ENCODE data around the gene HDGFL2.

The HDGFL2 gene

DNA sequence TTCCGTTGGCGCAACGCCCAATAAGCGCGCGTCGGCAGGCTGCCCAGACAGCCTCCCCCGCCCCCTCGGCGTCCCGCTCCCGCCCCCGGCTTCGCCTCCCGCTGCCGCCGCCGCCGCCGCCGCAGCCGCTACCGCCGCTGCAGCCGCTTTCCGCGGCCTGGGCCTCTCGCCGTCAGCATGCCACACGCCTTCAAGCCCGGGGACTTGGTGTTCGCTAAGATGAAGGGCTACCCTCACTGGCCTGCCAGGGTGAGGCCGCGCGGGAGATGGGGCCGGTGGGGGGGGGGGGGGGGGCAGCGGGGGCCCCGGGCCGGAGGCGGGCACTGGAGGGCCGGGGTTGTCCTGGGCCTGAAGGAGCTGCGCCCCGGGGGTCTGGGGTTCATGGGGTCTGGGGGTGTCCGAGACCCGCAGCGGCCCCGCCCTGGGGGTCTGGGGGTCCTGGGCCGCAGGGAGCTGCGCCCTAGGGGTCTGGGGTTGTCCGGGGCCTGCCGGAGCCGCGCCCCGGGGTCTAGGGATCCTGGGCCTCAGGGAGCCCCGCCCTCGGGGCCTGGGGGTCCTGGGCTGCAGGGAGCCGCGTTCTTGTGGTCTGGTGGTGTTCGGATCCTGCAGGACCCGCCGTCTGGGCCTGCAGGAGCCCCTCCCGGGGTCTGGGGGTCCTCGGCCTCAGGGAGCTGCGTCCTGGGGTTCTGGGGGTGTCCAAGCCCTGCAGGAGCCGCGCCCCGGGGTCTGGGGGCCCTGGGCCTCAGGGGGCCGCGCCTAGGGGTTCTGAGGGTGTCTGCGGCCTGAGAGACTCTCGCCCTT lies at the start of gene HDGFL2:
Gene HDGFL2 (plus strand): TSS at position 124 of the 801 bp plus-strand sequence. CDS start 54 bp downstream, at position 178.
- H3K79me2 ChIP-seq (ENCODE audit: control insufficient read depth, low read length), result peaks cover 33% of the 10 kb centered on the region

DNA sequence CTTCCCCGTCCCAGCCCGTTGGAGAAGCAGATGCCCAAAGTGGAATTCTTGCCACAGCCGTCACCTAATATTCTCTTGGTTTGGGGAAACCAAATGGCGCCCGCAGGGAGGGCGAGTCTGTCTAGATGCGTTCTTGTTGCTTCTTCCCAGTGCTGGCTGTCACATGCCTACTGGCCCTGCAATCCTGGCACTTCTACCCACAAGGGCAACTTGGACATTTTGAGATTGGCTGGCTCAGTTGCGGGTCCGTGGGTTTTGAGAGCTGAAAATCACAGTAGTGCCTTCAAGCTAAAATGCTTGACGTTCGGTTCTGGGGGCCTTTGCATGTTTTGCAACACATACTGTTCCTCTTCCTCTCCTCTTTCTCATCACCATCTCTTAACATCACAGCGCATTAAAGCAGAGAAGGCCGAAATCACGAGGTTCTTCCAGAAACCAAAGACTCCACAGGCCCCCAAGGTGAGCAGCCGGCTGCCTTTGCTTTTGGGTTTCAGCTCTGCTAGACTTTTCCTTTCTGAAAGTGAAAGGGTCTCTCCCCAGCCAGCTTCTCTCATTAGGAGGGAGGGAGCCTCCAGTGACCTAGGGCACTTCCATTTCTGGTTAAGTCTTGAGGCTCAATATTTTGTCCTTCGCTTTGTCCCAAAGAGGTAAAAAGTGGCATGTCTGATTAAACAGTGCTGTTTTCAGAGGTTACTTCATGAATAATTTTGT lies 48.5 kb upstream of the HDGFL2 start:
- peaks cover 36% of the 10 kb centered on the region for H3K79me2 ChIP-seq (ENCODE audit: control insufficient read depth, low read length)
- H3K9me2 ChIP-seq (replicated peaks; ENCODE audit: control insufficient read depth, low read length), result no peaks in the 10 kb centered on the region
- TF ChIP-seq, protein P1, sequence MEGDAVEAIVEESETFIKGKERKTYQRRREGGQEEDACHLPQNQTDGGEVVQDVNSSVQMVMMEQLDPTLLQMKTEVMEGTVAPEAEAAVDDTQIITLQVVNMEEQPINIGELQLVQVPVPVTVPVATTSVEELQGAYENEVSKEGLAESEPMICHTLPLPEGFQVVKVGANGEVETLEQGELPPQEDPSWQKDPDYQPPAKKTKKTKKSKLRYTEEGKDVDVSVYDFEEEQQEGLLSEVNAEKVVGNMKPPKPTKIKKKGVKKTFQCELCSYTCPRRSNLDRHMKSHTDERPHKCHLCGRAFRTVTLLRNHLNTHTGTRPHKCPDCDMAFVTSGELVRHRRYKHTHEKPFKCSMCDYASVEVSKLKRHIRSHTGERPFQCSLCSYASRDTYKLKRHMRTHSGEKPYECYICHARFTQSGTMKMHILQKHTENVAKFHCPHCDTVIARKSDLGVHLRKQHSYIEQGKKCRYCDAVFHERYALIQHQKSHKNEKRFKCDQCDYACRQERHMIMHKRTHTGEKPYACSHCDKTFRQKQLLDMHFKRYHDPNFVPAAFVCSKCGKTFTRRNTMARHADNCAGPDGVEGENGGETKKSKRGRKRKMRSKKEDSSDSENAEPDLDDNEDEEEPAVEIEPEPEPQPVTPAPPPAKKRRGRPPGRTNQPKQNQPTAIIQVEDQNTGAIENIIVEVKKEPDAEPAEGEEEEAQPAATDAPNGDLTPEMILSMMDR (IDR thresholded peaks at IDR 0.05; ENCODE audit: low read depth, low read length, poor library complexity, severe bottlenecking), result no peak
- no peak for TF ChIP-seq EZH2phosphoT487 (IDR thresholded peaks at IDR 0.05; ENCODE audit: borderline replicate concordance, low read length)
- H3K4me2 ChIP-seq (ENCODE audit: low read length), result no peak overlapping the region
- H3K27me3 ChIP-seq (ENCODE audit: control insufficient read depth, low read length), result no peaks in the 10 kb centered on the region
- H3K36me3 ChIP-seq (ENCODE audit: control insufficient read depth, low read length), result peaks cover 75% of the 10 kb centered on the region
- H3K27ac ChIP-seq (ENCODE audit: low read depth, low read length), result no peak overlapping the region
- no peak overlapping the region for H3K4me3 ChIP-seq (ENCODE audit: low read length)
- H3F3A ChIP-seq (ENCODE audit: control insufficient read depth, insufficient read depth), result no peaks in the 10 kb centered on the region
- no peaks in the 10 kb centered on the region for H4K20me1 ChIP-seq (ENCODE audit: control insufficient read depth, insufficient read depth, low read depth, low read length)
- H3K4me1 ChIP-seq (ENCODE audit: control insufficient read depth, low read length), result peaks cover 3% of the 10 kb centered on the region
- H3K9me3 ChIP-seq (ENCODE audit: control insufficient read depth, insufficient read depth, low read length), result no peaks in the 10 kb centered on the region

More for the DNA sequence above, at the start of gene HDGFL2:
- no peak for TF ChIP-seq EZH2phosphoT487 (IDR thresholded peaks at IDR 0.05; ENCODE audit: borderline replicate concordance, low read length)
- TF ChIP-seq, protein P1 (IDR thresholded peaks at IDR 0.05; ENCODE audit: low read depth, low read length, poor library complexity, severe bottlenecking), result no peak
- no peaks in the 10 kb centered on the region for H3K9me3 ChIP-seq (ENCODE audit: control insufficient read depth, insufficient read depth, low read length)
- peak within 1 kb of the TSS; percentile 74 for H3K4me2 ChIP-seq (ENCODE audit: low read length)
- H3K27ac ChIP-seq (ENCODE audit: low read depth, low read length), result peak within 1 kb of the TSS; percentile 91
- H3K4me1 ChIP-seq (ENCODE audit: control insufficient read depth, low read length), result peaks cover 29% of the 10 kb centered on the region
- H4K20me1 ChIP-seq (ENCODE audit: control insufficient read depth, insufficient read depth, low read depth, low read length), result no peaks in the 10 kb centered on the region
- H3F3A ChIP-seq (ENCODE audit: control insufficient read depth, insufficient read depth), result peaks cover 9% of the 10 kb centered on the region
- no peaks in the 10 kb centered on the region for H3K27me3 ChIP-seq (ENCODE audit: control insufficient read depth, low read length)
- H3K9me2 ChIP-seq (replicated peaks; ENCODE audit: control insufficient read depth, low read length), result no peaks in the 10 kb centered on the region
- peaks cover 19% of the 10 kb centered on the region for H3K36me3 ChIP-seq (ENCODE audit: control insufficient read depth, low read length)
- peak within 1 kb of the TSS; percentile 82 for H3K4me3 ChIP-seq (ENCODE audit: low read length)

DNA sequence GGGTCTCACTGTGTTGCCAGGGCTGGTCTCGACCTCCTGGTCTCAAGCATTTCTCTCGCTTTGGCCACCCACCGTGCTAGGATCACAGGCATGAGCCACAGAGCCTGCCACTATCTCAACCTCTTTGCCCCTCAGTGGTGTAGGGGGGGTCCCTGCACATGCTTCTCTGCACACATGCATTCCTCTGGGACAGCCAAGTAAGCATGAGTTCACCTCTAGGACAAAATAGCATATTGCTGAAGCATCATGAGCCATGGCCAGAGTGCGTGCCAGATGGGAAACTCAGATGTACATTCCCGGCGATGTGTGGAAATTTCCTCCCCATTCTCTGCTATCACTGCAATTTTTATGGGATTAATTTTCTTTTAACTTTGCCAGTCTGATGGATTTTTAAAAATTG lies 46.6 kb upstream of the HDGFL2 start:
- no peaks in the 10 kb centered on the region for H3K27me3 ChIP-seq (ENCODE audit: control insufficient read depth, low read length)
- no peaks in the 10 kb centered on the region for H3K9me3 ChIP-seq (ENCODE audit: control insufficient read depth, insufficient read depth, low read length)
- no peaks in the 10 kb centered on the region for H4K20me1 ChIP-seq (ENCODE audit: control insufficient read depth, insufficient read depth, low read depth, low read length)
- no peak overlapping the region for H3K4me2 ChIP-seq (ENCODE audit: low read length)
- H3F3A ChIP-seq (ENCODE audit: control insufficient read depth, insufficient read depth), result no peaks in the 10 kb centered on the region
- H3K27ac ChIP-seq (ENCODE audit: low read depth, low read length), result no peak overlapping the region
- peaks cover 34% of the 10 kb centered on the region for H3K79me2 ChIP-seq (ENCODE audit: control insufficient read depth, low read length)
- H3K4me3 ChIP-seq (ENCODE audit: low read length), result no peak overlapping the region
- TF ChIP-seq, protein P1 (IDR thresholded peaks at IDR 0.05; ENCODE audit: low read depth, low read length, poor library complexity, severe bottlenecking), result no peak
- no peak for TF ChIP-seq EZH2phosphoT487 (IDR thresholded peaks at IDR 0.05; ENCODE audit: borderline replicate concordance, low read length)
- peaks cover 78% of the 10 kb centered on the region for H3K36me3 ChIP-seq (ENCODE audit: control insufficient read depth, low read length)
- H3K9me2 ChIP-seq (replicated peaks; ENCODE audit: control insufficient read depth, low read length), result no peaks in the 10 kb centered on the region
- H3K4me1 ChIP-seq (ENCODE audit: control insufficient read depth, low read length), result peaks cover 23% of the 10 kb centered on the region

All from DOHH2 (cell line).